Muscle of leg (tissue), 11 donors: ENCODE results near the gene ATF5. TPM values are rescaled to one million over a fixed set of nuclear protein-coding genes. Genes with fewer than 3 reads are reported as not detected.
A peak's percentile ranks its signal among the peaks of the same experiment; 100 is the strongest.

Experiments used
- DNase-seq: peaks from one replicate; pipeline ENCODE4 v3.0.0; 2013
- H3K27ac ChIP-seq: one replicate; pipeline ENCODE4 v1.5.1; 2013; ENCODE audit warnings: mild to moderate bottlenecking, low read length, control low read depth
- H3K27me3 ChIP-seq: one replicate; pipeline ENCODE4 v1.6.1; 2013; ENCODE audit warnings: low read length; ENCODE audit not compliant: control insufficient read depth, insufficient read depth
- H3K36me3 ChIP-seq: one replicate; pipeline ENCODE4 v1.6.1; 2013; ENCODE audit warnings: low read length; ENCODE audit not compliant: control insufficient read depth, insufficient read depth
- H3K4me1 ChIP-seq: one replicate; pipeline ENCODE4 v1.6.1; 2013; ENCODE audit warnings: low read length; ENCODE audit not compliant: control insufficient read depth, insufficient read depth
- H3K4me3 ChIP-seq: one replicate; pipeline ENCODE4 v1.5.1; 2013; ENCODE audit warnings: low read length, control low read depth
- H3K9me3 ChIP-seq: replicated peaks from 2 replicates; pipeline ENCODE4 v1.6.1; 2013; ENCODE audit warnings: low read depth, low read length; ENCODE audit not compliant: control insufficient read depth
- WGBS: methylation state at CpG from one replicate; pipeline ENCODE4 v1.1.5; 2013; ENCODE audit warnings: missing lambda C conversion rate; ENCODE audit not compliant: insufficient coverage; 5-methylcytosine and 5-hydroxymethylcytosine counted together
- polyA plus RNA-seq, 8 donors: library from polyadenylated mRNA; unstranded; fragments of 120-200 nt; gene quantifications; one replicate each; pipeline versions ENCODE4 v1.2.1 to v1.2.3, GENCODE V29; 2013; ENCODE audit warnings: inconsistent platforms in 1 of 8, low replicate concordance in 1 of 8; ENCODE audit not compliant: insufficient read length in 8 of 8, insufficient read depth in 1 of 8
- total RNA-seq: library from RNA; stranded (reverse); fragments of 120-200 nt; gene quantifications from one replicate; pipeline ENCODE4 v1.2.4, GENCODE V29; 2013

Gene ATF5
- total and polyA plus RNA-seq, 9 donors, result 9.0 to 37.1 (median 24.7) TPM

DNA sequence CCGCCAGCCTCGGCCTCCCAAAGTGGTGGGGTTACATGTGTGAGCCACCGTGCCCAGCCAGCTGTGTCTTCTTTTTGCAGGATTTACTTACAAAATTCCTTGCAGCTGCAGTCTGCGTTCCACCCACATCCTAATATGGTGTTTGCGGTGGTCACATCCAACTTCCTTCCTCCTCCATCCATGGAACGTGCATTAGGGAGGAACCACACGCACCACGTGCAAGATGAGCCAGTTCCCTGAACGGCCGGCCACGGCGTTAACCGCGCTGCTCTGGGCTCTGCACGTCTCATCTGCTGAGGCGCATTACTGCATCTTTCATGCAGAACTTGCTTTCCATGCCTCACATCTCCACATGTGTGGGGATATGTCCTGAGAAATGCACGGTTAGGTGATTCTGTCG is 45.0 kb downstream of the ATF5 start:
- H3K4me3 ChIP-seq, result no peak overlapping the region
- DNase-seq, result peak; percentile 46
- H3K9me3 ChIP-seq, result no peaks in the 10 kb centered on the region
- peaks cover 34% of the 10 kb centered on the region for H3K36me3 ChIP-seq
- no peak overlapping the region for H3K27ac ChIP-seq
- peaks cover 3% of the 10 kb centered on the region for H3K27me3 ChIP-seq
- WGBS, result 73% methylated on average over 11 of the region's 18 CpGs
- H3K4me1 ChIP-seq, result no peaks in the 10 kb centered on the region

DNA sequence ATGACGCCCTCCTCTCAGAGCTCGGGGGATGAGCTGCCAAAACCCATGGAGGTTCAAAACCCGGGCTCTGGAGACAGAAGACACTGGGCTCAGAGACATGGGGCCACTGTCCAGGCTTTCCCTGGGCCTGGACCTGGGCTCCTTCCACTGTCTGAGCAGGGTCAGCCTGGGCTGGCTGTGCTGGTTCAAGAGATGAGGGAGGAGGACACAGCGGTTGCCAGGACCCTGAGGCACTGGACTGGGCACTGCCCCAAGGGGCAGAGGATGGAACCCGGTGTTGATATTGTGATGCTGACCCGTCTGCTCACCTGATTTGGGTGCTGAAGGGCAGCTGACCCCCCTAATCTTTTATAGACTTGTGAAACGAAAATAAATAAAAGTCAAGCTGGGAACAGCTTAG is 46.0 kb downstream of the ATF5 start:
- Histone ChIP-seq H3K4me3 (no peak overlapping the region), H3K27ac (no peak overlapping the region), H3K36me3 (peaks cover 34% of the 10 kb centered on the region), H3K9me3 (no peaks in the 10 kb centered on the region), H3K4me1 (no peaks in the 10 kb centered on the region), H3K27me3 (no peaks in the 10 kb centered on the region)
- DNase-seq, result no peak
- 81% methylated on average over 5 of the region's 7 CpGs for whole genome bisulfite sequencing

DNA sequence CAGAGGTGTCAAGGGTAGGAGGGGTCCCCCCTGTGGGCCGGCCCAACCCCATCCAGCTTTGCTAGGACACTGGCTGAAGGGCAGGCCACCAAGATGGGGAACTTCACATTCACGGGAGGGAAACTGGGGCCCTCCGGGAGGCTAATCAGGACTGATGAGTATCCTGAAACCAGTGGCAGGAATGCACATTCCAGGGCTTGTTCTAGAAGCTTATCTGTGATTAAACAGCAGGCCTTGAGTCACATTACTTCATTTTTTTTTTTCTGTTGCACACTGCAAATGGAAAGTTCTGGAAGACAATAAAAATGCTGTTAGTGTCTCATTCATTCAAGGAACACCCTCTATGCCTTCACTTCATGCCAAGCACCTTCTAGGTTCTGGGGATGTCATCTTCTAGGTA is 47.5 kb downstream of the ATF5 start:
- Histone ChIP-seq H3K27me3 (no peaks in the 10 kb centered on the region), H3K4me3 (no peak overlapping the region), H3K27ac (no peak overlapping the region), H3K4me1 (no peaks in the 10 kb centered on the region), H3K9me3 (no peaks in the 10 kb centered on the region), H3K36me3 (peaks cover 39% of the 10 kb centered on the region)
- 51% methylated on average over 2 of the region's 3 CpGs for WGBS
- DNase-seq, result no peak

DNA sequence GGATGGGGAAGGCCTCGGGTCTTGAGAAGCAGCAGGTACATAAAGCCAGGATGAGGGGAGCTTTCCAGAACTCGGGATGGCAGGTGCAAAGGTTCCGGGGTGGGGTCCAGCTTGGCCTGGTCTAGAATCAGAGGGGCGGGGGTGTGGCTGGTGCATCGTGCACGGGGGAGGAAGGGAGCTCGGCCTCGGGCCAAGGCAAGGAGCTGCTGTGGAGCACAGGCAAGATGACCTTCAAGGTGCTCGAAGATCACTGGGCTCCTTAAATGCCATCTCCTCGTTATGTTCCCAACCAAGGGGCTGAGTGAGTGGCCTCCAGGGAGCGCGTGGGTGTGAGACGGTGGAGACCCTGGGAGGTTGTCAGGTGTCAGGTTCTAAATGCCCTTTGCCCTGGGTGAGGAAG is 48.1 kb downstream of the ATF5 start:
- H3K27me3 ChIP-seq, result no peaks in the 10 kb centered on the region
- no peak overlapping the region for H3K4me3 ChIP-seq
- WGBS, result 86% methylated on average over 12 of the region's 13 CpGs
- H3K9me3 ChIP-seq, result no peaks in the 10 kb centered on the region
- H3K36me3 ChIP-seq, result peaks cover 40% of the 10 kb centered on the region
- no peaks in the 10 kb centered on the region for H3K4me1 ChIP-seq
- no peak for DNase-seq
- H3K27ac ChIP-seq, result no peak overlapping the region

DNA sequence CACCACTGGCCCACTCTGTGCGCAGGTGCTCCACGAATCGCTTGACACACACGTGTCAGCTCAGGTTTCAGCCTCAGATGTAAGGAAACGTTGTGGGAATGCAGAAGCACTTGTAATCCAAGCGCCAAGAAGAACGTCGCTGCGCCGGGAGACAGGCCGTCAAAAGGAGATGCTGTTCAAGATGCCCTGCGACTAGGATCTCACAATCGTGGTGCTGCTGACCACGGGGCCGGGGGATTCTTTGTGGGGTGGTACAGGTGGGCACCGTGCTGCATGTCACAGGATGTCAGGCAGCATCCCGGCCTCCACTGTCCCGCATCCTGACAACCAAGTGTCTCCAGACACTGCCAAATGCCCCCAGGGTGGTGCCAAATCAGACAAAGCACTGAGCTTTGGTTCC is 48.9 kb downstream of the ATF5 start:
- peaks cover 46% of the 10 kb centered on the region for H3K36me3 ChIP-seq

DNA sequence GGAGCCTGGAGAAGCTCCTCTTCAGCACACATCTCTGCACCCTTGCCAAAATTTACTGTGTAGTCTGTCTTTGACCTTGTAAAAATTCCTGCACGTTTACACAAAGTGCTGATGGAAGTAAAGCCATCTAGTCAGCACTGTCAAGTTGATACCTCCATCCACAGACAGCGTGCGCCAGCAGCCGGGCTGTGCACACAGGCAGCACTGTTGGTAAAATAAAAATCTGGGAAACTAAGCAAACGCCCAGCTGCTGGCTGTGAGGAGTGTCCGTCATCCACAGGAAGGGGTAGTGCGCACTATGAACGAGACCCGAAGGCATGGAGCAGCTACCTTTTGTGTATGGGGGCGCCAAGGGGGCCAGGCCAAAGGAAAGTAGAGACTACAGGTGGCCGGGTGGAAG is 49.3 kb downstream of the ATF5 start:
- no peak overlapping the region for H3K4me3 ChIP-seq
- peaks cover 46% of the 10 kb centered on the region for H3K36me3 ChIP-seq

More for the DNA sequence above, 48.9 kb downstream of the ATF5 start:
- Histone ChIP-seq H3K27me3 (no peaks in the 10 kb centered on the region), H3K4me1 (no peaks in the 10 kb centered on the region), H3K27ac (no peak overlapping the region), H3K9me3 (no peaks in the 10 kb centered on the region), H3K4me3 (no peak overlapping the region)
- no peak for DNase-seq
- 76% methylated on average over 16 of the region's 18 CpGs for WGBS

DNA sequence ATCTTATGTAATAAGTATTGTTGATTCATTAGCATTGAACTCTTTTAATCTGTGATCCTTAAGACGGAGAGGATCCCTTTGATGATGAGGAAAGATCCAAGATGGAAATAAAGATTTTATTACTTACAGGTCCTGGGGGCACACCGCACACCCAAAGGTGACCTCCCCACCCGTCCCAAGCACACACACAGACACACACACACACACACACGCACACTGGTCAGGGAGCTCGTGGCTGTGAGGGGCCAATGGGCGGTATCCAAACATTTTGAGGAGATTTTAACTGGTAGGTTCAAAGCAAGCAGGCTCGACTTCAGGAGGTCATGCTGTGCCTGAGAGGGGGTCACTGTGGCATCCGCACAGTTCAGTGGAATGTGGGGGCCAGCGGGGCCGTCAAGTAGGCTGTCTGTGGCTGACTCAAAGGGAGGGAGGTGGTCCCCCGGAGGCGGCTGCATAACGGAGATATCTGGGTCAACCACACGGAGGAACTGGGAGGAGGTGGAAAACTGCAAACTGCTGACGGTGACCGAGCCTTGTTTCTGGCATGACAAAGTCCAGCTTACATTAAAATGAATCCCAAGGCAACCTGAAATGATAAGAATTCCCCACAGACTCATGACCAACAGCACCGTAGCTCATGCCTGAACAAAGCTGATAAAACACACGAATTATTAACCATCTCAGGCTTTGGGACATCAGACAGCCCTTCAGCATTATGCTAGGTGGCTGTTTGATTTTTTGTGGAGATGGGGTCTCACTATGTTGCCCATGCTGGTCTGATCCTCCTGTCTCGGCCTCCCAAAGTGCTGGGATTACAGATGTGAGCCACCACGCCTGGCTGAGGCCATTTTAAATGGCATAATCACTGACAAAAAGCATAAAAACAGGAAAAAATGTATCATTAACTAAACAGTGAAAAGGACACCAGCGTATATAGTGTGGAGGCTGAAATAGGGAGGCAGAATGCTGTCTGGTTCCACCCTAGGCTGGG is 52.9 kb downstream of the ATF5 start:
- DNase-seq, result no peak
- 67% methylated on average over 12 of the region's 21 CpGs for WGBS
- peaks cover 50% of the 10 kb centered on the region for H3K36me3 ChIP-seq

More for the DNA sequence above, 49.3 kb downstream of the ATF5 start:
- Histone ChIP-seq H3K27me3 (no peaks in the 10 kb centered on the region), H3K27ac (no peak overlapping the region), H3K9me3 (no peaks in the 10 kb centered on the region), H3K4me1 (no peaks in the 10 kb centered on the region)
- WGBS, result 80% methylated on average over 10 of the region's 11 CpGs
- no peak for DNase-seq

More for the DNA sequence above, 52.9 kb downstream of the ATF5 start:
- no peaks in the 10 kb centered on the region for H3K27me3 ChIP-seq
- H3K27ac ChIP-seq, result no peak overlapping the region
- H3K4me1 ChIP-seq, result no peaks in the 10 kb centered on the region
- H3K4me3 ChIP-seq, result no peak overlapping the region
- H3K9me3 ChIP-seq, result no peaks in the 10 kb centered on the region

Other genes starting within 250 kb of the ATF5 start
- gene ADM5, start 239.6 kb upstream of the ATF5 start, total RNA-seq, result 0.89 TPM
- 1 to 10 TPM in 6 of 8 donors, under 1 TPM in 2; 0.63 to 1.8 (median 1.2) TPM for gene ADM5, start 239.6 kb upstream of the ATF5 start, polyA plus RNA-seq
- 5.4 TPM for gene CPT1C, start 238.1 kb upstream of the ATF5 start, total RNA-seq
- gene CPT1C, start 238.1 kb upstream of the ATF5 start, polyA plus RNA-seq, result 10 to 100 TPM in 7 of 8 donors, 1 to 10 TPM in 1; 8.1 to 16.0 (median 11.6) TPM
- gene TSKS, start 165.9 kb upstream of the ATF5 start, total RNA-seq, result 0.84 TPM
- gene TSKS, start 165.9 kb upstream of the ATF5 start, polyA plus RNA-seq, result 1 to 10 TPM in 2 of 8 donors, under 1 TPM in 6; 0.24 to 1.8 (median 0.67) TPM
- 31.3 TPM for gene AP2A1, start 162.2 kb upstream of the ATF5 start, total RNA-seq
- 10 to 100 TPM; 52.9 to 76.9 (median 65.2) TPM for gene AP2A1, start 162.2 kb upstream of the ATF5 start, polyA plus RNA-seq
- gene FUZ, start 115.9 kb upstream of the ATF5 start, total RNA-seq, result 14.6 TPM
- gene FUZ, start 115.9 kb upstream of the ATF5 start, polyA plus RNA-seq, result 10 to 100 TPM; 15.8 to 23.8 (median 17.9) TPM
- gene MED25, start 110.9 kb upstream of the ATF5 start, total RNA-seq, result 9.6 TPM
- 10 to 100 TPM; 24.9 to 41.0 (median 34.5) TPM for gene MED25, start 110.9 kb upstream of the ATF5 start, polyA plus RNA-seq
- 140 TPM for gene PTOV1, start 78.0 kb upstream of the ATF5 start, total RNA-seq
- gene PTOV1, start 78.0 kb upstream of the ATF5 start, polyA plus RNA-seq, result 100 to 1,000 TPM; 173 to 239 (median 224) TPM
- gene PNKP, start 61.6 kb upstream of the ATF5 start, total RNA-seq, result 20.7 TPM
- 10 to 100 TPM; 20.2 to 41.7 (median 33.8) TPM for gene PNKP, start 61.6 kb upstream of the ATF5 start, polyA plus RNA-seq
- 6.7 TPM for gene AKT1S1, start 51.9 kb upstream of the ATF5 start, total RNA-seq
- gene AKT1S1, start 51.9 kb upstream of the ATF5 start, polyA plus RNA-seq, result 10 to 100 TPM; 35.5 to 42.3 (median 40.3) TPM
- 5.1 TPM for gene TBC1D17, start 51.5 kb upstream of the ATF5 start, total RNA-seq
- gene TBC1D17, start 51.5 kb upstream of the ATF5 start, polyA plus RNA-seq, result 10 to 100 TPM; 28.8 to 41.7 (median 37.9) TPM
- gene IL4I1, start 32.3 kb upstream of the ATF5 start, total RNA-seq, result 0.53 TPM
- gene IL4I1, start 32.3 kb upstream of the ATF5 start, polyA plus RNA-seq, result 1 to 10 TPM in 5 of 8 donors, under 1 TPM in 3; 0.58 to 1.2 (median 1.0) TPM
- 37.6 TPM for gene NUP62, start 299 bp downstream of the ATF5 start, total RNA-seq
- gene NUP62, start 299 bp downstream of the ATF5 start, polyA plus RNA-seq, result 10 to 100 TPM; 47.8 to 61.9 (median 52.8) TPM
- gene SIGLEC11, start 32.0 kb downstream of the ATF5 start, total RNA-seq, result 1.2 TPM
- 1 to 10 TPM in 2 of 8 donors, under 1 TPM in 6; 0.57 to 1.4 (median 0.79) TPM for gene SIGLEC11, start 32.0 kb downstream of the ATF5 start, polyA plus RNA-seq
- 18.8 TPM for gene VRK3, start 96.2 kb downstream of the ATF5 start, total RNA-seq
- 10 to 100 TPM; 17.5 to 24.6 (median 18.6) TPM for gene VRK3, start 96.2 kb downstream of the ATF5 start, polyA plus RNA-seq
- gene ZNF473, start 96.8 kb downstream of the ATF5 start, total RNA-seq, result 8.2 TPM
- 1 to 10 TPM; 5.4 to 8.6 (median 7.1) TPM for gene ZNF473, start 96.8 kb downstream of the ATF5 start, polyA plus RNA-seq
- not detected for gene IZUMO2, start 234.1 kb downstream of the ATF5 start, total RNA-seq
- under 1 TPM in 2 of 8 donors, not detected in 6; 0.16 to 0.34 TPM for gene IZUMO2, start 234.1 kb downstream of the ATF5 start, polyA plus RNA-seq